ENCODE measurements around the gene PSMB5. TPM values are rescaled to one million over a fixed set of nuclear protein-coding genes. Genes with fewer than 3 reads are reported as not detected.

The PSMB5 gene
- total and polyA plus RNA-seq, 9 of the 15 experiments (the other 6 are each of a cell fraction or from before 2014, with no cell fraction given), result 198 to 1,870 (median 269) TPM

DNA sequence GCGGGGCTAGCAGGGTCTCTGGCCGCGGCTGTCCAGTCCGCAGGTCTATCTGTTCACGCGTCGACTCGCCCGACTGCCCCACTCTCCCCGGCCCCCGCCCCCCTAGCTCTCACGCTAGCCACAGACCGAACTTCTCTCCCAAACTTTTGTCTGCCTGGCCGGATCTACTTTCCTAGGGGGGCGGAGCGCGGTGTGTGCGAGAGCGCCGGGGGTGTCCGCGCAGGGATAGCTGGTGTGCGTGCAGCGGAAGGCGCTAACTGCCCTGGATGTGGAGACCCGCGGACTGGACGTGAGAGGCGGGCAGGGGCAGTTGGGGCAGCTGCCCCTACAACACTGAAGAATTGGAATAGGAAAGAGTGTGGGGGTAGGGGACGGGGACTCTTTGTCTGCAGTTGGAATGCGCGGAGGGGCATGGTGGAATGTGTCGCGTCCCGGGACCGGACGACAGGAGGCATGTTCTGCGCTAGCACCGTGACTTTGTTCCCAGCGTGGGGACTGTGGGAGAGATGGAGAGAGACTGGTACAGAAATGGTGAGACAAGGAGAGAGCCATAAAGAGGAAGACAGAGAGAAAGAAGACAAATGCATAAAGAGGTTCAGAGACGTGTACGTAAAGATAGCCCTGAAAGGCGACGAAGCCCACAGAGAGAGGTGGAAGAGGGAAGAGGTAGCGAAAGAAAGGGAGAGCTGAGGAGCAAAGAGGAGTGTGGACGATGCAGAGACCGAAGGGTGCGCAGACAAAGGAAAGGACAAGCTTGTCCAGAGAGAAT, 52.0 kb downstream of the PSMB5 start, which contains the start of gene AJUBA (continued):
- TF ChIP-seq, protein P1, sequence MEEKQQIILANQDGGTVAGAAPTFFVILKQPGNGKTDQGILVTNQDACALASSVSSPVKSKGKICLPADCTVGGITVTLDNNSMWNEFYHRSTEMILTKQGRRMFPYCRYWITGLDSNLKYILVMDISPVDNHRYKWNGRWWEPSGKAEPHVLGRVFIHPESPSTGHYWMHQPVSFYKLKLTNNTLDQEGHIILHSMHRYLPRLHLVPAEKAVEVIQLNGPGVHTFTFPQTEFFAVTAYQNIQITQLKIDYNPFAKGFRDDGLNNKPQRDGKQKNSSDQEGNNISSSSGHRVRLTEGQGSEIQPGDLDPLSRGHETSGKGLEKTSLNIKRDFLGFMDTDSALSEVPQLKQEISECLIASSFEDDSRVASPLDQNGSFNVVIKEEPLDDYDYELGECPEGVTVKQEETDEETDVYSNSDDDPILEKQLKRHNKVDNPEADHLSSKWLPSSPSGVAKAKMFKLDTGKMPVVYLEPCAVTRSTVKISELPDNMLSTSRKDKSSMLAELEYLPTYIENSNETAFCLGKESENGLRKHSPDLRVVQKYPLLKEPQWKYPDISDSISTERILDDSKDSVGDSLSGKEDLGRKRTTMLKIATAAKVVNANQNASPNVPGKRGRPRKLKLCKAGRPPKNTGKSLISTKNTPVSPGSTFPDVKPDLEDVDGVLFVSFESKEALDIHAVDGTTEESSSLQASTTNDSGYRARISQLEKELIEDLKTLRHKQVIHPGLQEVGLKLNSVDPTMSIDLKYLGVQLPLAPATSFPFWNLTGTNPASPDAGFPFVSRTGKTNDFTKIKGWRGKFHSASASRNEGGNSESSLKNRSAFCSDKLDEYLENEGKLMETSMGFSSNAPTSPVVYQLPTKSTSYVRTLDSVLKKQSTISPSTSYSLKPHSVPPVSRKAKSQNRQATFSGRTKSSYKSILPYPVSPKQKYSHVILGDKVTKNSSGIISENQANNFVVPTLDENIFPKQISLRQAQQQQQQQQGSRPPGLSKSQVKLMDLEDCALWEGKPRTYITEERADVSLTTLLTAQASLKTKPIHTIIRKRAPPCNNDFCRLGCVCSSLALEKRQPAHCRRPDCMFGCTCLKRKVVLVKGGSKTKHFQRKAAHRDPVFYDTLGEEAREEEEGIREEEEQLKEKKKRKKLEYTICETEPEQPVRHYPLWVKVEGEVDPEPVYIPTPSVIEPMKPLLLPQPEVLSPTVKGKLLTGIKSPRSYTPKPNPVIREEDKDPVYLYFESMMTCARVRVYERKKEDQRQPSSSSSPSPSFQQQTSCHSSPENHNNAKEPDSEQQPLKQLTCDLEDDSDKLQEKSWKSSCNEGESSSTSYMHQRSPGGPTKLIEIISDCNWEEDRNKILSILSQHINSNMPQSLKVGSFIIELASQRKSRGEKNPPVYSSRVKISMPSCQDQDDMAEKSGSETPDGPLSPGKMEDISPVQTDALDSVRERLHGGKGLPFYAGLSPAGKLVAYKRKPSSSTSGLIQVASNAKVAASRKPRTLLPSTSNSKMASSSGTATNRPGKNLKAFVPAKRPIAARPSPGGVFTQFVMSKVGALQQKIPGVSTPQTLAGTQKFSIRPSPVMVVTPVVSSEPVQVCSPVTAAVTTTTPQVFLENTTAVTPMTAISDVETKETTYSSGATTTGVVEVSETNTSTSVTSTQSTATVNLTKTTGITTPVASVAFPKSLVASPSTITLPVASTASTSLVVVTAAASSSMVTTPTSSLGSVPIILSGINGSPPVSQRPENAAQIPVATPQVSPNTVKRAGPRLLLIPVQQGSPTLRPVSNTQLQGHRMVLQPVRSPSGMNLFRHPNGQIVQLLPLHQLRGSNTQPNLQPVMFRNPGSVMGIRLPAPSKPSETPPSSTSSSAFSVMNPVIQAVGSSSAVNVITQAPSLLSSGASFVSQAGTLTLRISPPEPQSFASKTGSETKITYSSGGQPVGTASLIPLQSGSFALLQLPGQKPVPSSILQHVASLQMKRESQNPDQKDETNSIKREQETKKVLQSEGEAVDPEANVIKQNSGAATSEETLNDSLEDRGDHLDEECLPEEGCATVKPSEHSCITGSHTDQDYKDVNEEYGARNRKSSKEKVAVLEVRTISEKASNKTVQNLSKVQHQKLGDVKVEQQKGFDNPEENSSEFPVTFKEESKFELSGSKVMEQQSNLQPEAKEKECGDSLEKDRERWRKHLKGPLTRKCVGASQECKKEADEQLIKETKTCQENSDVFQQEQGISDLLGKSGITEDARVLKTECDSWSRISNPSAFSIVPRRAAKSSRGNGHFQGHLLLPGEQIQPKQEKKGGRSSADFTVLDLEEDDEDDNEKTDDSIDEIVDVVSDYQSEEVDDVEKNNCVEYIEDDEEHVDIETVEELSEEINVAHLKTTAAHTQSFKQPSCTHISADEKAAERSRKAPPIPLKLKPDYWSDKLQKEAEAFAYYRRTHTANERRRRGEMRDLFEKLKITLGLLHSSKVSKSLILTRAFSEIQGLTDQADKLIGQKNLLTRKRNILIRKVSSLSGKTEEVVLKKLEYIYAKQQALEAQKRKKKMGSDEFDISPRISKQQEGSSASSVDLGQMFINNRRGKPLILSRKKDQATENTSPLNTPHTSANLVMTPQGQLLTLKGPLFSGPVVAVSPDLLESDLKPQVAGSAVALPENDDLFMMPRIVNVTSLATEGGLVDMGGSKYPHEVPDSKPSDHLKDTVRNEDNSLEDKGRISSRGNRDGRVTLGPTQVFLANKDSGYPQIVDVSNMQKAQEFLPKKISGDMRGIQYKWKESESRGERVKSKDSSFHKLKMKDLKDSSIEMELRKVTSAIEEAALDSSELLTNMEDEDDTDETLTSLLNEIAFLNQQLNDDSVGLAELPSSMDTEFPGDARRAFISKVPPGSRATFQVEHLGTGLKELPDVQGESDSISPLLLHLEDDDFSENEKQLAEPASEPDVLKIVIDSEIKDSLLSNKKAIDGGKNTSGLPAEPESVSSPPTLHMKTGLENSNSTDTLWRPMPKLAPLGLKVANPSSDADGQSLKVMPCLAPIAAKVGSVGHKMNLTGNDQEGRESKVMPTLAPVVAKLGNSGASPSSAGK (IDR thresholded peaks at IDR 0.05), result peak; percentile 85
- TF ChIP-seq ZNF184 (CRISPR knock-in tag; IDR thresholded peaks at IDR 0.05) (no peak), SMAD4 (CRISPR knock-in tag; conservative IDR thresholded peaks at IDR 0.05) (peak; percentile 91), TRIM28 (IDR thresholded peaks at IDR 0.05) (peak; percentile 79), MAFF (IDR thresholded peaks at IDR 0.05; ENCODE audit: low read length) (no peak), ZNF561 (CRISPR knock-in tag; conservative IDR thresholded peaks at IDR 0.05) (no peak), KDM2B (CRISPR knock-in tag; IDR thresholded peaks at IDR 0.05) (peak; percentile 96), ZNF324 (CRISPR knock-in tag; IDR thresholded peaks at IDR 0.05) (no peak), ZNF3 (CRISPR knock-in tag; IDR thresholded peaks at IDR 0.05) (no peak)
- TF ChIP-seq, protein P2, sequence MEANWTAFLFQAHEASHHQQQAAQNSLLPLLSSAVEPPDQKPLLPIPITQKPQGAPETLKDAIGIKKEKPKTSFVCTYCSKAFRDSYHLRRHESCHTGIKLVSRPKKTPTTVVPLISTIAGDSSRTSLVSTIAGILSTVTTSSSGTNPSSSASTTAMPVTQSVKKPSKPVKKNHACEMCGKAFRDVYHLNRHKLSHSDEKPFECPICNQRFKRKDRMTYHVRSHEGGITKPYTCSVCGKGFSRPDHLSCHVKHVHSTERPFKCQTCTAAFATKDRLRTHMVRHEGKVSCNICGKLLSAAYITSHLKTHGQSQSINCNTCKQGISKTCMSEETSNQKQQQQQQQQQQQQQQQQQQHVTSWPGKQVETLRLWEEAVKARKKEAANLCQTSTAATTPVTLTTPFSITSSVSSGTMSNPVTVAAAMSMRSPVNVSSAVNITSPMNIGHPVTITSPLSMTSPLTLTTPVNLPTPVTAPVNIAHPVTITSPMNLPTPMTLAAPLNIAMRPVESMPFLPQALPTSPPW (CRISPR knock-in tag; IDR thresholded peaks at IDR 0.05), result peak; percentile 92
- TF ChIP-seq, protein P3, sequence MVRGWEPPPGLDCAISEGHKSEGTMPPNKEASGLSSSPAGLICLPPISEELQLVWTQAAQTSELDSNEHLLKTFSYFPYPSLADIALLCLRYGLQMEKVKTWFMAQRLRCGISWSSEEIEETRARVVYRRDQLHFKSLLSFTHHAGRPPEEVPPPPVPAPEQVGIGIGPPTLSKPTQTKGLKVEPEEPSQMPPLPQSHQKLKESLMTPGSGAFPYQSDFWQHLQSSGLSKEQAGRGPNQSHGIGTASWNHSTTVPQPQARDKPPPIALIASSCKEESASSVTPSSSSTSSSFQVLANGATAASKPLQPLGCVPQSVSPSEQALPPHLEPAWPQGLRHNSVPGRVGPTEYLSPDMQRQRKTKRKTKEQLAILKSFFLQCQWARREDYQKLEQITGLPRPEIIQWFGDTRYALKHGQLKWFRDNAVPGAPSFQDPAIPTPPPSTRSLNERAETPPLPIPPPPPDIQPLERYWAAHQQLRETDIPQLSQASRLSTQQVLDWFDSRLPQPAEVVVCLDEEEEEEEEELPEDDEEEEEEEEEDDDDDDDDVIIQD (CRISPR knock-in tag; IDR thresholded peaks at IDR 0.05), result no peak
